ENCODE measurements around the gene BRMS1L. TPM values are rescaled to one million over a fixed set of nuclear protein-coding genes. Genes with fewer than 3 reads are reported as not detected.

The BRMS1L gene
- polyA plus RNA-seq, 1 of the 3 experiments (the other 2 are of a cell fraction) = 7.1 TPM

- H4K20me1 ChIP-seq (ENCODE audit: insufficient read depth) = no peaks in the 10 kb centered on the region
- no peak overlapping the region for H3K27ac ChIP-seq (ENCODE audit: low read depth in 2 of 2, low read length in 1 of 2)
- no peak overlapping the region for H2AFZ ChIP-seq (ENCODE audit: low read depth)
- H3K9me3 ChIP-seq = no peaks in the 10 kb centered on the region
- peaks cover 3% of the 10 kb centered on the region for H3K27me3 ChIP-seq (ENCODE audit: insufficient read depth)
- H3K4me2 ChIP-seq = no peak overlapping the region
- no peak for DNase-seq
- ChIA-PET CTCF (interaction anchor here (1.7 kb wide), 1 partner anchor 15 kb away, joined by 5 read pairs; no protein-coding TSS in a partner anchor), POLR2A (no interaction called here)
- 56% methylated on average over 4 of the region's 4 CpGs for WGBS (ENCODE audit: low lambda C conversion rate)
- no peaks in the 10 kb centered on the region for H3K36me3 ChIP-seq (replicated peaks in 1 of 2; ENCODE audit: control insufficient read depth in 1 of 2, insufficient read depth in 2 of 2, low read length in 1 of 2)
- H3K4me3 ChIP-seq (ENCODE audit: low read depth in 2 of 2, low read length in 1 of 2) = no peak overlapping the region
- no peaks in the 10 kb centered on the region for H3K4me1 ChIP-seq (ENCODE audit: control insufficient read depth in 1 of 2, insufficient read depth in 2 of 2, low read depth in 1 of 2, low read length in 1 of 2)
- H3K9me2 ChIP-seq = no peaks in the 10 kb centered on the region
- no peaks in the 10 kb centered on the region for H3K79me2 ChIP-seq (ENCODE audit: insufficient read depth)
- no peaks in the 10 kb centered on the region for H3F3A ChIP-seq (replicated peaks; ENCODE audit: insufficient read depth)
- no peak overlapping the region for H3K9ac ChIP-seq
- TF ChIP-seq NRF1 (IDR thresholded peaks at IDR 0.05; ENCODE audit: low read depth, low read length) (no peak), TCF12 (IDR thresholded peaks at IDR 0.05) (no peak), GABPA (IDR thresholded peaks at IDR 0.05; ENCODE audit: low read depth) (no peak), IRF3 (IDR thresholded peaks at IDR 0.05; ENCODE audit: low read depth, low read length) (no peak), JUND (IDR thresholded peaks at IDR 0.05) (no peak), RXRA (IDR thresholded peaks at IDR 0.05; ENCODE audit: borderline replicate concordance, low read depth) (no peak), GATA2 (CRISPR knock-in tag; IDR thresholded peaks at IDR 0.05) (no peak)
- TF ChIP-seq, protein P1, sequence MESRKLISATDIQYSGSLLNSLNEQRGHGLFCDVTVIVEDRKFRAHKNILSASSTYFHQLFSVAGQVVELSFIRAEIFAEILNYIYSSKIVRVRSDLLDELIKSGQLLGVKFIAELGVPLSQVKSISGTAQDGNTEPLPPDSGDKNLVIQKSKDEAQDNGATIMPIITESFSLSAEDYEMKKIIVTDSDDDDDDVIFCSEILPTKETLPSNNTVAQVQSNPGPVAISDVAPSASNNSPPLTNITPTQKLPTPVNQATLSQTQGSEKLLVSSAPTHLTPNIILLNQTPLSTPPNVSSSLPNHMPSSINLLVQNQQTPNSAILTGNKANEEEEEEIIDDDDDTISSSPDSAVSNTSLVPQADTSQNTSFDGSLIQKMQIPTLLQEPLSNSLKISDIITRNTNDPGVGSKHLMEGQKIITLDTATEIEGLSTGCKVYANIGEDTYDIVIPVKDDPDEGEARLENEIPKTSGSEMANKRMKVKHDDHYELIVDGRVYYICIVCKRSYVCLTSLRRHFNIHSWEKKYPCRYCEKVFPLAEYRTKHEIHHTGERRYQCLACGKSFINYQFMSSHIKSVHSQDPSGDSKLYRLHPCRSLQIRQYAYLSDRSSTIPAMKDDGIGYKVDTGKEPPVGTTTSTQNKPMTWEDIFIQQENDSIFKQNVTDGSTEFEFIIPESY (IDR thresholded peaks at IDR 0.05; ENCODE audit: borderline replicate concordance, low read depth) = no peak
These were observed 72.2 kb downstream of the BRMS1L start for GRCh38 chr14:35898217-35898775.

- WGBS (ENCODE audit: low lambda C conversion rate) = 46% methylated on average over 3 of the region's 3 CpGs
- CTCF ChIA-PET = interaction anchor here (0.8 kb wide), 1 partner anchor 21 kb away, joined by 3 read pairs; no protein-coding TSS in a partner anchor
- H3K4me1 ChIP-seq (ENCODE audit: control insufficient read depth in 1 of 2, insufficient read depth in 2 of 2, low read depth in 1 of 2, low read length in 1 of 2) = no peaks in the 10 kb centered on the region
- H4K20me1 ChIP-seq (ENCODE audit: insufficient read depth) = no peaks in the 10 kb centered on the region
- H3K9me2 ChIP-seq = no peaks in the 10 kb centered on the region
- no peaks in the 10 kb centered on the region for H3K79me2 ChIP-seq (ENCODE audit: insufficient read depth)
- H3K4me3 ChIP-seq (ENCODE audit: low read depth in 2 of 2, low read length in 1 of 2) = no peak overlapping the region
- H3K4me2 ChIP-seq = no peak overlapping the region
- H3K9ac ChIP-seq = no peak overlapping the region
- DNase-seq = no peak
- H3K27me3 ChIP-seq (ENCODE audit: insufficient read depth) = peaks cover 20% of the 10 kb centered on the region
- POLR2A ChIA-PET = no interaction called here
- no peak overlapping the region for H3K27ac ChIP-seq (ENCODE audit: low read depth in 2 of 2, low read length in 1 of 2)
- no peaks in the 10 kb centered on the region for H3K36me3 ChIP-seq (replicated peaks in 1 of 2; ENCODE audit: control insufficient read depth in 1 of 2, insufficient read depth in 2 of 2, low read length in 1 of 2)
- H3K9me3 ChIP-seq = no peaks in the 10 kb centered on the region
- H2AFZ ChIP-seq (ENCODE audit: low read depth) = no peak overlapping the region
- H3F3A ChIP-seq (replicated peaks; ENCODE audit: insufficient read depth) = no peaks in the 10 kb centered on the region
- TF ChIP-seq, protein P1 (IDR thresholded peaks at IDR 0.05; ENCODE audit: borderline replicate concordance, low read depth) = no peak
- TF ChIP-seq USF2 (IDR thresholded peaks at IDR 0.05; ENCODE audit: borderline replicate concordance, low read depth, low read length) = no peak
- no peak for TF ChIP-seq POLR2AphosphoS5 (IDR thresholded peaks at IDR 0.05; ENCODE audit: low read depth, low read length)
- no peak for TF ChIP-seq FOXM1 (IDR thresholded peaks at IDR 0.05; ENCODE audit: low read depth)
- TF ChIP-seq FOSL2 (IDR thresholded peaks at IDR 0.05; ENCODE audit: borderline replicate concordance, low read depth) = no peak
- no peak for TF ChIP-seq JUND (IDR thresholded peaks at IDR 0.05)
- TF ChIP-seq USF1 (IDR thresholded peaks at IDR 0.05; ENCODE audit: borderline replicate concordance, low read depth) = no peak
- TF ChIP-seq MXI1 (IDR thresholded peaks at IDR 0.05; ENCODE audit: low read depth, low read length) = no peak
- no peak for TF ChIP-seq SIN3A (IDR thresholded peaks at IDR 0.05; ENCODE audit: borderline replicate concordance, low read depth, low read length)
- TF ChIP-seq TCF12 (IDR thresholded peaks at IDR 0.05) = no peak
- no peak for TF ChIP-seq EP300 (IDR thresholded peaks at IDR 0.05; ENCODE audit: borderline replicate concordance in 1 of 2, low read depth in 1 of 2, low read length in 1 of 2)
- TF ChIP-seq ELF1 (IDR thresholded peaks at IDR 0.05) = no peak
- TF ChIP-seq MEF2A (IDR thresholded peaks at IDR 0.05; ENCODE audit: borderline replicate concordance, low read depth) = no peak
- no peak for TF ChIP-seq SMC3 (IDR thresholded peaks at IDR 0.05; ENCODE audit: low read depth, low read length)
These were observed 74.6 kb downstream of the BRMS1L start for GRCh38 chr14:35900741-35901140.

Data from SK-N-SH (cell line).